Activated CD8-positive, alpha-beta T cell treated with anti-CD3 and anti-CD28 coated beads for 36 hours (primary cell): ENCODE results near the gene ADGRL2. TPM values are rescaled to one million over a fixed set of nuclear protein-coding genes. Genes with fewer than 3 reads are reported as not detected.

Experiments
- ATAC-seq: fragments of 200-7000 bp; cut with Tn5 transposase; one replicate; pipeline ENCODE4 v1.10.0; 2021; ENCODE audit warnings: mild to moderate bottlenecking, moderate library complexity
- CTCF ChIA-PET: fragments of 350-600 bp; sonication (Branson Sonifier 250); formaldehyde crosslinking; loops from one replicate; lab custom pipeline; 2021; ENCODE audit warnings: antibody characterized with exemption; lab: Charles Lee
- POLR2A ChIA-PET: fragments of 350-600 bp; sonication (Branson Sonifier 250); formaldehyde crosslinking; loops from one replicate; lab custom pipeline; 2021; ENCODE audit warnings: antibody characterized with exemption; lab: Charles Lee
- DNase-seq: peaks from one replicate; pipeline ENCODE4 v3.0.0-alpha.2; 2020
- H3K27ac Mint-ChIP-seq: one replicate; pipeline ENCODE4 v1.8.0; 2021; ENCODE audit warnings: mild to moderate bottlenecking, mixed read lengths
- H3K27me3 Mint-ChIP-seq: one replicate; pipeline ENCODE4 v1.8.0; 2021; ENCODE audit warnings: mixed read lengths
- H3K36me3 Mint-ChIP-seq: one replicate; pipeline ENCODE4 v1.8.0; 2021; ENCODE audit warnings: low read depth, mixed read lengths
- H3K4me1 Mint-ChIP-seq: one replicate; pipeline ENCODE4 v1.8.0; 2021; ENCODE audit warnings: low read depth, mixed read lengths
- H3K4me3 Mint-ChIP-seq: one replicate; pipeline ENCODE4 v1.8.0; 2021; ENCODE audit warnings: mild to moderate bottlenecking, moderate library complexity, mixed read lengths
- H3K9me3 Mint-ChIP-seq: one replicate; pipeline ENCODE4 v1.8.0; 2021; ENCODE audit warnings: mixed read lengths
- CTCF ChIP-seq: fragments of 200-600 bp; IDR thresholded peaks from one replicate; pipeline ENCODE4 v1.8.0; 2022; ENCODE audit warnings: antibody characterized with exemption, mild to moderate bottlenecking
- intact Hi-C: fragments of 100-400 bp; cut with micrococcal nuclease; formaldehyde crosslinking; loops from one replicate; pipeline ENCODE4 v1.10.0; 2022
- total RNA-seq, 2 experiments: library from RNA; stranded (reverse); gene quantifications; one replicate each; pipeline ENCODE4 v1.2.3, GENCODE V29; 2021

Gene ADGRL2
- total RNA-seq, 2 experiments from 2014 or later = not detected

GRCh38 chr1:81912383-81912782 is 111.6 kb downstream of the ADGRL2 start:
- no peaks in the 10 kb centered on the region for H3K27me3 Mint-ChIP-seq
- TF ChIP-seq CTCF = no peak
- ChIA-PET POLR2A (no interaction called here), CTCF (no interaction called here)
- H3K36me3 Mint-ChIP-seq = no peaks in the 10 kb centered on the region
- no peaks in the 10 kb centered on the region for H3K9me3 Mint-ChIP-seq
- no peak for ATAC-seq
- H3K4me1 Mint-ChIP-seq = no peaks in the 10 kb centered on the region
- no peak for DNase-seq
- intact Hi-C loops = no loop called here
- H3K4me3 Mint-ChIP-seq = no peak overlapping the region
- H3K27ac Mint-ChIP-seq = no peak overlapping the region

GRCh38 chr1:81915937-81916336 is 115.2 kb downstream of the ADGRL2 start:
- ATAC-seq = no peak
- Mint-ChIP-seq H3K4me3 (no peak overlapping the region), H3K27me3 (no peaks in the 10 kb centered on the region), H3K9me3 (peaks cover 2% of the 10 kb centered on the region), H3K36me3 (no peaks in the 10 kb centered on the region), H3K27ac (no peak overlapping the region), H3K4me1 (no peaks in the 10 kb centered on the region)
- POLR2A ChIA-PET = no interaction called here
- no peak for TF ChIP-seq CTCF
- CTCF ChIA-PET = no interaction called here
- no peak for DNase-seq
- intact Hi-C loops = no loop called here

DNA sequence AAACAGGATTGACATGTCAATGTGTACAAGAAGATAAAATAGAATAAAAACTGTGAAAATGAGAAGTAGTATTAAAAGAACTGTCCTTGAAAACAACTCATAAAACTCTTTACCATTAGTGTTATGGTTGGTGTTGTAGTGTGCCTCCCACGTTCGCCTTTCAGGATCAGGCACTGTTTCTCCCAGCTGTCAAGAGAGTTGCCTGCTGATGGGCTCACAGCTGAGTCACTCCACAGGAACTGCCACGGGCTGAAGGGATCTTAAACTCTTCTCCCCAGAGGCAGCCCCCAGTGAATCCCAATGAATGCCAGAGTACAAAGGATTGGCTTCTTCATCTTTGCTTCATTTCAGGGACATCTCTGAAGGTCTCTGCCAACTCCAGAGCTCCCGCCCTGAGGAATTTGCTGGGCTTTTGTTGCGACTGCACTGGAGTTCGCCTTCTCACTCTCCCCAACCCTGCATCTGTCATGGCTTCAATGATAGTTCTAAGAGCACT is 119.6 kb downstream of the ADGRL2 start:
- ChIA-PET CTCF (no interaction called here), POLR2A (no interaction called here)
- no peak for TF ChIP-seq CTCF
- ATAC-seq (no peak), DNase-seq (no peak)
- Mint-ChIP-seq H3K27me3 (no peaks in the 10 kb centered on the region), H3K36me3 (no peaks in the 10 kb centered on the region), H3K9me3 (peaks cover 2% of the 10 kb centered on the region), H3K4me1 (no peaks in the 10 kb centered on the region), H3K27ac (no peak overlapping the region), H3K4me3 (no peak overlapping the region)
- intact Hi-C loops = no loop called here

GRCh38 chr1:81920886-81921285 is 120.2 kb downstream of the ADGRL2 start:
- H3K27me3 Mint-ChIP-seq = no peaks in the 10 kb centered on the region

DNA sequence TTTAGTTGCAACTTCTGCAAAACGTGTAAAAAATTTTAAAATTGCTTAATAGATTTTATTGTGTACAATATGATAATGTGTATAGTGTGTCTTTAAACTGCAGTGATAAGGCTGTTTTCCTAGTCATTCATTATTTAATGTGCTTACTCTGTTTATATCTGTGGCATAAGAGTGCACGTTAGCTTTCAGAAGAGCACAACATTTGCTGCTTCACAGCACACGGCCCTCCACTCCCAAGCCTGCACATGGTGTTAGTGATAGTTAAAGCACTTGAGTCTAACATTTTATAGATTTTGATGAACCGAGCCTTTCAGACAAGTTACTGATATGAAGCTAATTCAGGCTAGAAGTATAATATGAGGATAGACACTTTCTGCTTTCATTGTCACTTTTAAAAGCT is 120.6 kb downstream of the ADGRL2 start:
- no peak overlapping the region for H3K4me3 Mint-ChIP-seq
- ChIA-PET CTCF (no interaction called here), POLR2A (no interaction called here)
- DNase-seq (no peak), ATAC-seq (no peak)
- no peaks in the 10 kb centered on the region for H3K27me3 Mint-ChIP-seq
- H3K36me3 Mint-ChIP-seq = no peaks in the 10 kb centered on the region
- H3K9me3 Mint-ChIP-seq = peaks cover 2% of the 10 kb centered on the region
- no peak for TF ChIP-seq CTCF
- no peak overlapping the region for H3K27ac Mint-ChIP-seq
- H3K4me1 Mint-ChIP-seq = no peaks in the 10 kb centered on the region
- intact Hi-C loops = no loop called here

More at GRCh38 chr1:81920886-81921285, 120.2 kb downstream of the ADGRL2 start:
- Mint-ChIP-seq H3K9me3 (peaks cover 2% of the 10 kb centered on the region), H3K4me1 (no peaks in the 10 kb centered on the region), H3K27ac (no peak overlapping the region), H3K4me3 (no peak overlapping the region), H3K36me3 (no peaks in the 10 kb centered on the region)
- intact Hi-C loops = no loop called here
- DNase-seq = no peak
- ATAC-seq = no peak
- ChIA-PET POLR2A (no interaction called here), CTCF (no interaction called here)
- no peak for TF ChIP-seq CTCF
